OCI-LY1 (cell line): ENCODE results near the gene RAB40C.

ENCODE experiments used
- EZH2 ChIP-seq: fragments of 200-600 bp; sonication (generic), shearing (Covaris generic); IDR thresholded peaks from 2 replicates; pipeline ENCODE4 v1.8.0; 2017; ENCODE audit warnings: borderline replicate concordance, mixed run types, mild to moderate bottlenecking, antibody characterized with exemption, low read length, moderate library complexity, mixed read lengths
- TF ChIP-seq, protein P1 (sequence below): fragments of 200-600 bp; sonication (generic), shearing (Covaris generic); IDR thresholded peaks from 2 replicates; pipeline ENCODE4 v1.5.1; 2017; ENCODE audit warnings: mild to moderate bottlenecking, antibody characterized with exemption, low read length, moderate library complexity, mixed read lengths

DNA sequence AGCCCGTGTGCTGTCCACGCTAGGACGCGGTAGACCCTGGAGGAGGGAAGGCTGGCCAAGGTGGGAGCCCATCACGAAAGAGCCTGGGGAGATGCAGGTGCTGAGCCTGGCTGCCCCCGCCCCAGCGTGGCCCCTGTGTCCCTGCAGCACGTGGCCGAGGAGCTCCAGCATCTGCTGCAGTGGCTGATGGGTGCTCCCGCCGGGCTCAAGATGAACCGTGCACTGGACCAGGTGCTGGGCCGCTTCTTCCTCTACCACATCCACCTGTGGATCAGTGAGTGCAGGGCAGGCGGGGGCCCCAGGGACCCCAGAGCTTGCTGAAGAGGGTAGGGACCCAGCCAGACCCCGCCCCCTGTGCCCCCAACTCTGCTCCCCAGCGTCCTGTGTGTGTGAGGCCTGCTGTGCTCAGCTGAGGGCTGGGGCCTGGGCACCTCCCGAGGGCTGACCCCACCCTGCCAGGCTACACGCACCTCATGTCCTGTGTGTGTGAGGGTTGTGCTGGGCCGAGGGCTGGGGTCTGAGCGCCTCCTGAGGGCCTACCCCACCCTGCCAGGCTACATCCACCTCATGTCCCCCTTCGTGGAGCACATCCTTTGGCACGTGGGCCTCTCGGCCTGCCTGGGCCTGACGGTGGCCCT lies 11.5 kb upstream of the RAB40C start:
- TF ChIP-seq, protein P1, sequence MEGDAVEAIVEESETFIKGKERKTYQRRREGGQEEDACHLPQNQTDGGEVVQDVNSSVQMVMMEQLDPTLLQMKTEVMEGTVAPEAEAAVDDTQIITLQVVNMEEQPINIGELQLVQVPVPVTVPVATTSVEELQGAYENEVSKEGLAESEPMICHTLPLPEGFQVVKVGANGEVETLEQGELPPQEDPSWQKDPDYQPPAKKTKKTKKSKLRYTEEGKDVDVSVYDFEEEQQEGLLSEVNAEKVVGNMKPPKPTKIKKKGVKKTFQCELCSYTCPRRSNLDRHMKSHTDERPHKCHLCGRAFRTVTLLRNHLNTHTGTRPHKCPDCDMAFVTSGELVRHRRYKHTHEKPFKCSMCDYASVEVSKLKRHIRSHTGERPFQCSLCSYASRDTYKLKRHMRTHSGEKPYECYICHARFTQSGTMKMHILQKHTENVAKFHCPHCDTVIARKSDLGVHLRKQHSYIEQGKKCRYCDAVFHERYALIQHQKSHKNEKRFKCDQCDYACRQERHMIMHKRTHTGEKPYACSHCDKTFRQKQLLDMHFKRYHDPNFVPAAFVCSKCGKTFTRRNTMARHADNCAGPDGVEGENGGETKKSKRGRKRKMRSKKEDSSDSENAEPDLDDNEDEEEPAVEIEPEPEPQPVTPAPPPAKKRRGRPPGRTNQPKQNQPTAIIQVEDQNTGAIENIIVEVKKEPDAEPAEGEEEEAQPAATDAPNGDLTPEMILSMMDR = no peak
- no peak for TF ChIP-seq EZH2
